Bone marrow (tissue), 2 donors: Measurements from ENCODE around the gene MYOF.
"Not testable (repeated sequence)": the region's sequence is repeated elsewhere in the genome, so short reads cannot be mapped to it uniquely, and the experiment has no call there.

Experiments used
- DNase-seq, 2 donors: peaks; one replicate each; lab custom pipeline; 2025; lab: John Stamatoyannopoulos, UW

MYOF gene

GRCh38 chr10:93346694-93347093 lies 135.4 kb downstream of the MYOF start:
- no peak for DNase-seq

- DNase-seq = no peak
Measured at GRCh38 chr10:93346108-93346507, 136.0 kb downstream of the MYOF start.

GRCh38 chr10:93344691-93345090 lies 137.4 kb downstream of the MYOF start:
- no peak for DNase-seq

GRCh38 chr10:93342921-93343320 lies 139.2 kb downstream of the MYOF start:
- no peak for DNase-seq

- no peak for DNase-seq
Measured at GRCh38 chr10:93342366-93342765, 139.8 kb downstream of the MYOF start.

- no peak for DNase-seq
Measured at GRCh38 chr10:93337309-93337721, 144.8 kb downstream of the MYOF start.

GRCh38 chr10:93336678-93337077 lies 145.5 kb downstream of the MYOF start:
- no peak for DNase-seq

- no peak for DNase-seq
Measured at GRCh38 chr10:93336110-93336509, 146.0 kb downstream of the MYOF start.

- DNase-seq = no peak
Measured at GRCh38 chr10:93334901-93335327, 147.2 kb downstream of the MYOF start.

GRCh38 chr10:93334181-93334580 lies 148.0 kb downstream of the MYOF start:
- no peak for DNase-seq

- DNase-seq = no peak
Measured at GRCh38 chr10:93333278-93333978, 148.7 kb downstream of the MYOF start.

- no peak for DNase-seq
Measured at GRCh38 chr10:93330824-93331223, 151.3 kb downstream of the MYOF start.

- DNase-seq = no peak
Measured at GRCh38 chr10:93319896-93320295, 162.2 kb downstream of the MYOF start.

- no peak for DNase-seq
Measured at GRCh38 chr10:93319096-93319495, 163.0 kb downstream of the MYOF start.

GRCh38 chr10:93315246-93315645 lies 166.9 kb downstream of the MYOF start:
- DNase-seq = peak in 1 of 2 donors; percentile 59

GRCh38 chr10:93314656-93315055 lies 167.5 kb downstream of the MYOF start:
- DNase-seq = not testable (repeated sequence)

GRCh38 chr10:93313798-93314197 lies 168.3 kb downstream of the MYOF start:
- DNase-seq = peak in 1 of 2 donors; percentile 94

GRCh38 chr10:93309062-93309461 lies 173.1 kb downstream of the MYOF start:
- no peak for DNase-seq

GRCh38 chr10:93305122-93305521 lies 177.0 kb downstream of the MYOF start:
- DNase-seq = no peak

GRCh38 chr10:93300981-93301380 lies 181.2 kb downstream of the MYOF start:
- DNase-seq = no peak

- no peak for DNase-seq
Measured at GRCh38 chr10:93300288-93300917, 181.7 kb downstream of the MYOF start.

- no peak for DNase-seq
Measured at GRCh38 chr10:93299606-93300287, 182.4 kb downstream of the MYOF start.

GRCh38 chr10:93299195-93299594 lies 182.9 kb downstream of the MYOF start:
- DNase-seq = no peak
